SW480 (cell line): ENCODE results near the gene AK8.

Source experiments
- DNase-seq: peaks from one replicate; pipeline ENCODE4 v3.0.0-alpha.2; 2016; ENCODE audit warnings: low spot score

Gene AK8

DNA sequence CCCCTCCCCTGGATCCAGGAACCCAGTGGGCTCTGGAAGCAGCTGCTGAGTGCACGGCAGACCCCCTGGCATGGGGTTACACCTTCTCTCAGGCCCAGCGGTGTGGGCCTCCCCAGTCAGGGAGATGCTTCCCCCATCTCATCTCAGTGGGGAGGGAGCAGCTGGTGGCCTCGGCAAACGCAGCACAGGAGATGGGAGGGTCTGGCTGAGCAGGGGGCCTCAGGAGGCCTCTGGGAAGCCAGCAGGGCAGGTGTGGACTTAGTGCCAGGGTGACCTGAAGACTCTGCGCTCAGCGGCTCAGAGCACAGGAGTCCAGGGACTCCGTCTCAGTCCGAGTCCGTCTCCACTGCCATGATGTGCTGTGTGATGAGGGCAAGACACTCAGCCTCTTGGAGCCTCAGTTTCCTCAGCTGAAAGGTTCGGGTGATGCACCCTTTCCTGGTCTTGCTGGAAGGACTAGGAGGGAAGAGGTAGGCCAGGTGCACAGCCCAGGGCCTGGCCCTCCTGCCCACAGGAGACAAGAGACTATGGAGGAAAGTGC lies 107.2 kb downstream of the AK8 start:
- no peak for DNase-seq

DNA sequence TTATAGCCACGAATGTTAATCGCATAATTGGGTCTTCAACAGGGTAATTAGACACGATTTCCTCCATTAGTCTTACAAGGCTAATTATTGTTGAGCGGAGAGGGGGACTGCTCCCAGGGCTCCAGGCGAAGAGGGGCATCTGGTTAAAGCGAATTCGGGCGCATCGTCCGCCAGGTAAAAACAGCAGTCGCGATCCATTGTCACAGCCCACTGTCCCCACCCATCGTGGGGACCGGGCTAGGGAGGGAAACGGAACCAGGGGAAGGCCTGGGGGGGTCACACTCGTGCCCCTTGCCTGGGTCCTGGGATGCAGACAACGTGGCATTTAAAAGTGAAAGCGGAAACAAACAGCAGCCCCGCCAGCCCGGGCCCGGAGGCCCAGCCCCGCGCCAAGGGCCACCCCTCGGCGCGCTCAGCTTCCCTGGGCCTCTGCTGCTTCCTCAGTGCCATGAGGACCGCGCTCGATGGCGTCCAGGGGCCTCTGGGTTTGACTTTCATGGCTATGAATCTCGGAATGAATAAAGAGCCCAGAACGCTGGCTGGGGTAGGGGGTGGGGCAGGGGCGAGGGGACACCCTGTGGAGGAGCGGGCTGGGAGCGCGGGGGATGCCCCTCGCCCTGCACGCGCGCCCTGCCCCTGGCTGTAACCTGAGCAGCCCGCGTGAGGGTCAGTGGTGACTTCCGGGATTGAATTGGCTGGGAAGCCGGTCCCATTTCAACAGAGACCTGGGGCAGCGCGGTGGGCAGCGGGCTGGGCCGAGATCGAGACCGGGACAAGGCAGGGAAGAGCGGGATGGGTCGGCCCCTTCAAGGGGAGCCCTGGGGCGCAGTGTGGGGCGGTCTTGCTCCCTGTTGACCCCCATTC lies 107.9 kb downstream of the AK8 start:
- DNase-seq: no peak

DNA sequence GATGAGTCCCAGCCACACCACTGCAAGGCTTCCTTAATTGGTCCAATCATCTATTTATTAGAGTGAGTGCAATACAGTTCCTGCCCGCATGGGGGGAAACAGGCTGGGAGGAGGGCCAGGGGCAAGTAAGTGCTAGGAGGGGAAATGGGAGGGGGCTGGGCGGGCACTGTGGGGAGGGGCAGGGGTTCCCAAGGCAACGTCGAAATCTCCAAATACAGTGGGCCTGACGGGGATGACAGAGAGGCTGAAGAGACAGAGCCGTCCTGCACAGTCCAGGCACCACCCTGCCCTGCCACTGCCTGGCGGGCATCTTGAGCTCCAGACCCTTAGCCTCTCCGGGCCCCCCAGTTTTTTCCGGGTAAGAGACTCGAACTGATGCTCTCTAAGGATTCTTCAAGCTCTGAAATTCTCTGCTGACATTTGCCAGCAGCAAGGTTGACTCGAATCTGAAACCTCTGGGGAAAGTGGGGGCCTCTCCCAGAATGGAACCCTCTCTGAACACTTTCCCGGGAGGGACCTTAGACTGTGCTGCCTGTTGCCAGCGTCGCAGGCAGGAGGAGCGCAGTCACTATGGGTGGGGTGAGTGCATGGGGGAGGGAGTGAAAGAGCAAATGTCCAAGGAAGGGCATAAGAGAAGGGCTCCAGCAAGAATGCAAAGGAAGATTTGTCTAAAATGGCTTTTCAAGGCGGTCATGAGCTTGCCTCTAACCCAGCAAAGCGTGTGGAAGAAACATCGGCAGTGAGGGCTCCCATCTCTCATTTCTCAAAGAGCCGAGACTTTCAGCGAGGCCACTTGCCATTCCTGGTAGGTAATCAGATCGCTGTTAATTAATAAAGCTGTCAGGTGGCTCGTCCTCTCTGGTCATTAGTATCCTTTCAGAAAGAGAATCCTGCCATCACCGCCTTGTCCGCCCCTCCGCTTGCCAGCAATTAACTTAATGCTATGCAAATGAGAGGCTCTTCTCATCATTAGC lies 108.9 kb downstream of the AK8 start:
- peak; percentile 41 for DNase-seq

DNA sequence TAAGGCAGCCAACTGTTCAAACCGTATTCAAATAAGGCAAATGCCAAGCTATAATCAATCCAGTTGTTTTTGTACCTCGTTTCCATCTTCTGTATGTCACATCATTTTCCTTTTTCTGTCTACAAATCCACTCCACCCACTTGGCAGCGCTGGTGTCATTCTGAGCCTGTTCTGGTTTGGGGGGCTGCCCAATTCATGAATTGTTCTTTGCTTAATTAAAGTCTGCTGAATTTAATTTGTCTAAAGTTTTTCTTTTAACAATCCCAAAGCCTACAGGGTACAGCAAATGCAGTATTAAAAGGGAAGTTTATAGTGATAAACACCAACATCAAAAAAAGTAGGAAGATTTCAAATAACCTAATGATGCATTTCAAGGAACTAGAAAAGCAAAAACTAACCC lies 114.5 kb downstream of the AK8 start:
- no peak for DNase-seq

DNA sequence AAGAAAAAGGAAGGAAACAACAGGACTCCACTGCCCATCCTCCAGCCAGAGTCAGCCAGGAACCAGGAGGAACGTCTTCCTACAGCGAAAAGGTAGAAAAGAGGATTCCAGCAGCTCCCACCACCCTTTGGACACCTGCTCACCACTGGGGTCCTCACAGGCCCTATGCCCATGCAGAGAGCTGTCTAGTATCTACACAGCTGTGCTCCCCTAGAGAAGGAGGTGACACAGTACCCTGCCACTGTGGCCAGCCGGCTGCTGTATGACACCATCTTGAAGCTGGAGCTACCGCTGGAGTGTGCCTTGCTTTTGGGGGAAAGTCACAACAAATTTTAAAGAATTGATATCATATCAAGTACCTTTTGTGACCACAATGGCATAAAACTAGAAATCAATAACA lies 115.2 kb downstream of the AK8 start:
- no peak for DNase-seq

DNA sequence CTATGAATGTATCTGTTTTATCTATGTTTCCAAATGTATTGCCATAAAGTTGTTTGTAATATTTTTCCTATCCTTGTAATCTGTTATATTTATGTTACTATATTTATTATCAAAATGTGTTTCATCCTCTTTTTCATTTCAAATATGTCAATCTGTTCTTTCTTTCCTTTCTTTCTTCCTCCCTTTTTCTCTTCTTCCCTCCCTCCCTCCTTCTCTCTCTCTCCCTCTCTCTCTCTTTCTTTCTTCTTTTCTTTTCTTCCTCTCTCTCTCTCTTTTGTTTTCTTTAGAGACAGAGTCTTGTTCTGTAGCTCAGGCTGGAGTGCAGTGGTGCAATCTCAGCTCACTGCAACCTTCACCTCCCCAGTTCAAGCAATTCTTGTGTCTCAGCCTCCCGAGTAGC lies 116.5 kb downstream of the AK8 start:
- no peak for DNase-seq

DNA sequence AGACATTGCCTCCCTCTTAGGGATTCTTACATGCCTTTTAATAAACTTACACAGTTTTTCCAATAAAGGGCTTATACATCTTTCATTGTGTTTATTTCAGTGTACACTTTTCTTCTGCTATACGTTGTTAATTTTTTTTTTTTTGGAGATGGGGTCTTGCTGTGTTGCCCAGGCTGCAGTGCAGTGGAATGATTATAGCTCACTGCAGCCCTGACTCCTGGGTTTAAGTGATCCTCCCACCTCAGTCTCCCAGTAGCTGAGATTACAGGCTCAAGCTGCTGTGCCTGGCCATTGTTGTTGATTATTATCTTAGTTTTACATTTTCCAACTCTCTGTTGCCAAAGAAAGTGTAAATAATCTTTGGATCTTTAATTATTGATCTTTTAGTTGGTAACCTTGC lies 118.0 kb downstream of the AK8 start:
- DNase-seq: no peak

DNA sequence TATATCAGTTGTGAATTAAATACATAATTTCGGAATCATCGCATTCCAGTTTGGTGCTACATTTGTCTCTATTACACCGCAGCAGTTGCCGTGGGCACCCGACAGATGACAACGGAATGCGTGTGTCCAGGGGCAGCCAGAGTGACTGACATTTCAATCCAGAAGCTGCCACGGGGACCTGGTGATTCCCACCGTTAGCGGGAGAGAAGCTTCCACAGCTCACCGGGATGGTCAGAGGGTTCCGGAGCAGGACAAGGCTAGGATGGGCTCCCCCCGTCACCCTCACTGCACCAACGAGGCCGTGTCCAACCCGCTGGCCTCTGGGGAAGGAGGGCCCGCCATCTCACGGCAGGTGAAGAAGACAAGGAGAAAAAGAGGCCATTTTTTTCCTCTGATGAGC lies 121.1 kb downstream of the AK8 start:
- DNase-seq: no peak

DNA sequence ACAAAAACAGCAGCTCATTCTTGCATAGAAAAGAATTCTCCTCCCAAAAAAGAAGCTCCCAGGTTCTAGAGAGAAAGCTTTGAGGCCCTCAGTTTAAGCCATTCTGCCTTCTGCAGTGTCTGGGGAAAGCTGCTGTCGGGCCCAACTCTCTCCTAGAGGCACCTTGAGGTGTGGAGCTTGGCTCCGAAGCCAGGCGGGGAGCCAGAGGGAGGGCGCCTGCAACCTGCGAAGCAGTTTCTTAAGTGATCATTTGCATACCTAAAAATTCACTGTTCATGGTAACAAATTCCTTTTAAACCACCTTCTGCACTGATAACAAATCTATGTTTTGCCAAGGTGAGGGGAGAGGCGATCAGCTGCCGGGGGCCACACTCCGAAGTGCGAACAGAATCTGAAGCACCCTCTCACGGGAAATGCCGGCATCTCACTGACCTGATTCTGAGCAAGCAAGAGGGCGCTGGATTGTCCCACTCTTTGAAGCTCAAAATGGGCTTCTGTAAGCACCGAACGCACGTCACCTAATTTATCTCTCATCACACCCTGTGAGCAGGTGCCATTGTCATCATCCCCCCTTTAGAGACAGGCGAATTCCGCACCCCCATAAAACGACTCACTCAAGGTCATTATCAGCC lies 121.8 kb downstream of the AK8 start:
- DNase-seq: no peak

DNA sequence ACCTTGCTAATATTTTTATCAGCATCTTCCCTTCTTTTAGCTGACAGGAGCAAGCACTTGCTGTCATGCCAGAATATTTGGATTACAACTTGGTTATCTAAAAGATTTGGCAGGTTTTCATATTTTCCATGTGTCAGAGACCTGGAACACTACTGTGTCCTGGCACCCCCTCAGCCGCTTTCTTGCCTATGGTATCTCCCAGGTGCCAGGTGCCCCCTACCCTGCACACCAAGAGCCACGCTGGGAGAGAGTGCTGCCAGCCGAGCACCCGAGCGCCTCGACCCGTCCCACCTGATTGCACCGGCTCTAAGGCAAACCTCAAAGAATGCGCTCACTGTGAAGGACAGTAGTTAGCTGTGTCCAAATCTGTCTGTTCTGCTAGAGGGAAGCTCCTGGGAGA lies 123.0 kb downstream of the AK8 start:
- no peak for DNase-seq

DNA sequence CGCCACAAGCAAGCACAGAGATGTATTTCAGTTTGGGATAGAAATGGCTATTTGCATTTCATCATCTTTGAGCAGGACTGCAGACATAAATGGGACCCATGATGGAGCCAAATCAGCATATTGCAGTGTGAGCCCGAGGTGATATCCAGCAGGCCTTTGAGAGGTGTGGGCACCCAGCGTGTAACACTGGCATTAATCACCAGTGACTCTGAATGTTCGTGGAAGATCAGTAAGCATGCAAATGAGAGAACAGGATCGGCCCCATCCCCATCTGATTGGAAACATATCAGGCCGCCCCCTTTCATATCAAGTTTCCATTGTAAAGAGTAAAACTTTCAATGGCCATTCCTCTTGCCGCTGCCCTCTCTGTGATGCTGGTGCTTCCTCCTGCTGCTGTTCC lies 123.8 kb downstream of the AK8 start:
- no peak for DNase-seq

DNA sequence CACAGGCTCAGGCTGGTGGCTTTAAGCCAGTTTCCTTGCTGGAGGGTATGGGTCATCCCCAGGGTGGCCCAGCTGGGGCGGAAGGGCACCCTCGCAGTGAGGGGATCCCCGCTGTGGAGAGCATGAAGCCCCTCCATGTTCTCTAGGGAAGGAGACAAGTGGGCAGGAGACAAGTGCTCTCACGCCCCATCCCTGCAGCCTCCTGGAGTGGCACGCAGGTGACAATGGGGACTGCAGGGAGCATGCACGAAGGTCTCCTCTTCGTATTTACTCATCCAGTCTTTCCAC lies 124.5 kb downstream of the AK8 start:
- DNase-seq: no peak

DNA sequence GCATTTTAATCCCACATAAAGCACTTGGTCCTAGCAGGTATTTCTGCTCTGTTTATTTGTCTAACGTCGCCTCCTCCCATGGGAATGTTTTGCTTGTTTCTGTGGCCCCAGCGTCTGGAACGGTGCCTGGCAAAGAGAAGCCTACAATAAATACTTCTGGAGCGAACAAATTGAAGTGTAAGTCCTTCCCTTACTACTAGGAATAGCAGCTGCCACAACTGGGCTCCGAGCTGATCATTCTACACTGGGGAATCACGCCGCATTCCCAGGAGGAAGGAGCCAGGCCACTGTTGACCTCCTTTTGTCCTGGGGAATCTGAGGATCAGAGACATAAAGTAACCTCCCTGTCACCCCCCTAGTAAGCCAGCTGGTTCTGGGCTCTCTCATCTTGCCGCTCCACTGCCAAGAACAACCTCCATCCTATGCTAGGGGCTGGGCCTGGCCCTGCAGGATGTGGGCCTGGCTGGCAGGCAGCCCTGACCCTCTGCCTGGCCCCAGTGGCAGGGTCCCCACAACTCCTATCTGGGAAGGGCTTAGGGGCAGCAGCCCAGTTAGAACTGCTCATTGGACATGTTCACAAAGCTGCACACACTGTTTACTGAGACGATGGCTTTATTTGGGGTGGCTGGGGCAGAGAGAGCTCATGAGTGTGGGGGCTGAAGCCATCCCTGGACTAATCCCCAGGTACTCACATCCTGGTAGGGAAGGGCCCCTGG lies 125.0 kb downstream of the AK8 start:
- no peak for DNase-seq

DNA sequence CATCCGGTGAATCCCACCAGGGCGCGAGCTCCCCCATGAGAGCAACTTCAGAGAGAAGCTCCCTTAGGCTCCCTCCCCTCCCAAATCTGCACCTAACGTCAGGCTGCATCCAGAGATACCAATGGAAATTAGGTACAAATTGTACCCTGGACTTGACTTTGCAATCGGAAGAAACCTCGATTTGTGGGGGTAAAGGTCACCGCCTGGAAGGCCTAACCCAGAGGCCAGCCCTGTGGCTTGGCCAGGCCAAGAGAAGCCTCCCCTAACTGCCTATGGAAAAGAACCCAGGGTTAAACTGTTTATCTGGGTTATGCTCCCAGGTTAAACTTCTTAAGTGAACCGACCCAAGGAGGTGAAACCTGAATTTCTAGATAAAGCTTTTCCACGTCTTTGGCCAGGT lies 127.4 kb downstream of the AK8 start:
- DNase-seq: no peak

DNA sequence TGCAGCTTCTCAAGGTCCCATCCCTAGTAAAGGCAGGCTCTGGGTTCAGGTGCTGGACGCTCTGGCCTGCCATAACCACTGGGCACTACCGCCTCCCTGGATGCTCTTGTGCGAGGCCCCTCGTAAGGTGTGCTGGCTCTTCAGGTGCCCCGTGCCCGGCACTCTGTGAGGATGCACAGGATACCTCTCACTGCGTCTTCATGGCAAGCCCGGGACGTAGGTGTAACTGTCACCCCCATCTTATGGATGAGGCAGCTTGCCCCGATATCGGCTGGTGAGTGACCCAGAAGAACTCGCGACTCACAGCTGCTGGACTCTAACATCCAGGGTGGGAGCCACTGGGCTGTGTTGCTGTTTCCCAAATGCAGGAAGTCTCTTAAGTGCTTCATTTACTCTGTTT lies 128.8 kb downstream of the AK8 start:
- DNase-seq: no peak

DNA sequence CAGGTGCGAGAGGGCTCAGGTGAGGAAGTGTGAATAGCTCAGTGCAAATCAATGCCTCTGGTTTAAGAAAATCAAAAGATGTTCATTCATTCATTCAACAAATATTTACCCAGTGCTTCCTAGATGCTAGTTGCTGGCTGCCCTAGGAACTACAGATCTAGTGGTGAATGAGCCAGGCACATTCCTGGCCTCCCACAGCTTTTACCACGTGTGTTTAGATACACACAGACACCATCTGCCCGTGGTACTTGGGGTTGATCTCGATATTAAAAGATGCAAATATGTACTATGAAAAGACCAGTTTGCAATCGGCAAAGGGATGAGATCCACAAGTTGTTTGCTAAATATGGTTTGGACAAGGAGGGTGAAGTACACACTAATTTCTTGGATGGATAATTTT lies 129.6 kb downstream of the AK8 start:
- DNase-seq: no peak

DNA sequence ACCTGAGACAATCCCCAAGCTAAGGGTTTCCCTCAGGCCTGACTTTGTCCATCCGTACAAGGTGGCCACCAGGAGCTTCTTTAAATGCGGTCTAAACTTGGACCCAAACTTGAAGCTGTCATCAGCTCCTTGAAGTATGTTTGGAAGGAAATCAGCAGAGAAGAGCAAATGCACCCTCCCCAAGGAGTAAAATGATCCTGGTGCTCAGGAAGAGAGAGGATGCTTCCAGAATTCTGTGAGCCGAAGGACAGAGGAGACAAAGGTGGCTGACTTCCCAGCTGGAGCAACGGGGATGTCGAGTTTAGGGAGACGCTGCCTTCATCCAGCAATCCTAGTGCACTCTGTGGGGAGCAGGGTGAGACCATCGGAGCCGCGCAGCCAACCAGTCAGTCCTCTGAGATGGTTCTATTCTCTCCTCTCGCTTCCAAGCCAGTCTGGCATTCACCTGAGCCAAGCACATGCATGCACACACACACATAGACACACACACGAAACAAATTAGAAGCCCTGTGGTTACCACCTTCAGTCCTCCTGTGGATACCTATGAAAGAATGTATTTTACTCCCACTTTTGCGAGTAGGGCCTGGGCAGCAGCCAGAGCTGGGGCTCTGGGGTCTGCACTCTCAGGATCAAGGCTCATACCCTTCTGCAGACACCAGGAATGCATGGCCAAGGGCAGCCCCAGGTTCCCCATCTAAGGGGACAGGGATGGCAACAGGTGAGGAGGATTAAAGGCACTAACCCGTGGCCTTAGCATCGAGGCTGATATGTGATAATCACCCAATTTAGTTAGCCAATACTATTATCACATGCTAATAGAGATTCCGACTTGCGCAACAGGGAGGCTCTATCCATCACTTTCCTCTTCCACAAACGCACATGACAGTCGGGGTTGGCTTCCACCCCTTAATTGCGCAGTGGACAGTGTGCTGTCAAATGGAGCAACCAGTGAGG lies 132.1 kb downstream of the AK8 start:
- DNase-seq: no peak

DNA sequence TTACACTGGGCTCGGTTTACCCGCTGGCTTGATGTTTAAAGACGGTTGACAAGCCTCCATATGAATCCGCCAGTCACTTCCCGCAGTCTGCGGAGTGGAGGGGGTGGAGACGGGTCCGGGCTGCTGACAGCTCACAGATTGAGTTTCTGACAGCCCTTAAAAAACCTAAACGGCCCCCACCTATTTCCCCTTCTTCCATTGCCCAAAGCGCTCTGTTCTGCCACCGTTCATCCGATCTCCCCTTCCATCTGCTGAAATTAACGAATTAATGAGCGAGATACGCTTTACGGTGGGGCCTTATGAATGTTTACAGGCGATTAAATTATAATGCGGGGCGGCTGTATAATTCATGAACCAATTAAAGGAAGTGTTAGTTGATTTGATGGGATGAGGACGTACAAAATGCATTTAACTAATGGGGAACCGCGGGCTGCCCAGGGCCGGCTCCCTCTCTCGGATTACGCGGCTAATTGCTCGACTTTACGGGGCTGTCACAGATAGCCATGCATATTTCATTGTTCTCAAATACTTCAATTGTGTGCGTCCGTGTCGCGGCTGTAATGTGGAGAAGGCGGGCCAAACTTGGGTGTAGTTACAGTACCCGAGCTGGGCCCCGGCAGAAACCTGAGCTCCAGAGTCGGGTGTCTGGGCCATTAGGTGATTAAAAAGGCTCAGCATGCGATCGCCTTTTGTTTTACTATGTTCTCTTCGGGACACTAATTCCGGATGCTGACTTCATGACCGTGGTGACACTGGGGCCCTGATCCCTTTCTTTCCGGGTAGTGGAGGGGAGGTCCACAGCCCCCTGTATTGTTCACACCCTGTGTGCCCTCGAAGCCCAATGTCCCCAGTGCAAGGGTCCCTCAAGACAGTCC lies 133.0 kb downstream of the AK8 start:
- DNase-seq: no peak

DNA sequence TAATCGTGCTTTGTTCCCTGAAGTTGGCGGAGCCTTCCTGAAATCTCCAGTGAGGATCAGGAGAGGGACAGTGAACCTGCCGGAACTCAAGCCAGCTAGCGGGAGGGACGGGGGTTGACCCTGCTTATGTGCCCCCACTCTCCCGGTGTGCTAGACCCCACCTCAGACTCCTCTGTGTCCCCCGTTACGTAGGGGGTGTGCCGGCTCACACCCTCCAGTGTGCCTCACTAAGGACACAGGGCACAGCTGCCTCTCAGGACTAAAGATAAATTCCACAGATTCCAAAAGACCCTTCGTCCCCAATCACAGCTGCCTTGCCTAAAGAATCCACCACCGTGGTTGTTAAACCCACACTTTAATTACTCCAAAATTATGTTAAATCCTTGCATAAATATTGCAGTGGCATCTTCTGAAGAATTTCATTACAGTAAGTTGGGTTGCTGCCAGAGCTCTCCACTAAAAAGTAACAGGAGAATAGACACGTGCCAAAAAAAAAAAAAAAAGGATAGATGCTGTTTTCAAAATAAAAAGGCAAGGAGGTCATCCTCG lies 134.1 kb downstream of the AK8 start:
- no peak for DNase-seq
